GM20431 (cell line): Measurements from ENCODE around the gene MAP3K14.
"Not testable (repeated sequence)": the region's sequence is repeated elsewhere in the genome, so short reads cannot be mapped to it uniquely, and the experiment has no call there.

ENCODE experiments used
- in situ Hi-C: fragments of 300-500 bp; cut with MseI, MboI; formaldehyde crosslinking; loops from one replicate; pipeline ENCODE4 v1.15.0; 2020; ENCODE audit warnings: low sequenced_read_pairs; ENCODE audit not compliant: unreplicated experiment

The MAP3K14 gene

DNA sequence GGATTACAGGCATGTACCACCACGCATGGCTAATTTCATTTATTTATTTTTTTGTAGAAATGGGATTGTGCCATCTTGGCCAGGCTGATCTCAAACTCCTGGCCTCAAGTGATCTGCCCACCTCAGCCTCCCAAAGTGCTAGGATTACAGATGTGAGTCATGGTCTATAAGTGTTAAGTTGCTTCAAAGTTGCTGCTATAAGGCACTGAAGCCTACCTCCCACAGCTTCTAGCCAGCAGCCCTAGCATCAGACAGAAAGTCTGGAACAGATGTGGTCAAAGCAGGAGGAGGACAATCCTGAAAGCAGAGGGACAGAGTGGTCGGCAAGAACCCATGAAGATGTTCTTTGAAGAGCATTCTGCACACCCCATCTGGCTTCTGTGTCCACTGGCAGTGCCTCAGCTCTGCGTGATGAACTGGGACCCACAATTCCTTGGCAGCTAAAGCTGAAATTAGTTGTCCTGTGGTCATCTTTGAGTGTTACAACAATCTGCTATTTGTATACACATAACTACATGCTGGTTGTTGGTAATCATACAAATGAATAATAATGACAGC, 11.2 kb downstream of the MAP3K14 start:
- in situ Hi-C loops = no loop called here

GRCh38 chr17:45302649-45303173, 14.1 kb downstream of the MAP3K14 start:
- in situ Hi-C loops = no loop called here

DNA sequence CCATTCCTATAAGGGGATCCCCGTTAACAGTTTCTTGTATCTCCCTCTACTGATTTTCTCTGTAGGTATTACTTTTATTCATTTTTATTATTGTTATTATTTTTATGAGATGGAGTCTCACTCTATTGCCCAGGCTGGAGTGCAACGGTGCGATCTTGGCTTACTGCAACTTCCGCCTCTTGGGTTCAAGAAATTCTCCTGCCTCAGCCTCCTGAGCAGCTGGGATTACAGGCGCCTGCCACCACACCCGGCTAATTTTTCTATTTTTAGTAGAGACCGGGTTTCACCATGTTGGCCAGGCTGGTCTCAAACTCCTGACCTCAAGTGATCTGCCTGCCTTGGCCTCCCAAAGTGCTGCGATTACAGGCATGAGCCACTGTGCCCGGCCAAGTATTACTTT, 14.6 kb downstream of the MAP3K14 start:
- in situ Hi-C loops = not testable (repeated sequence)

GRCh38 chr17:45301674-45302073, 15.1 kb downstream of the MAP3K14 start:
- in situ Hi-C loops = no loop called here

DNA sequence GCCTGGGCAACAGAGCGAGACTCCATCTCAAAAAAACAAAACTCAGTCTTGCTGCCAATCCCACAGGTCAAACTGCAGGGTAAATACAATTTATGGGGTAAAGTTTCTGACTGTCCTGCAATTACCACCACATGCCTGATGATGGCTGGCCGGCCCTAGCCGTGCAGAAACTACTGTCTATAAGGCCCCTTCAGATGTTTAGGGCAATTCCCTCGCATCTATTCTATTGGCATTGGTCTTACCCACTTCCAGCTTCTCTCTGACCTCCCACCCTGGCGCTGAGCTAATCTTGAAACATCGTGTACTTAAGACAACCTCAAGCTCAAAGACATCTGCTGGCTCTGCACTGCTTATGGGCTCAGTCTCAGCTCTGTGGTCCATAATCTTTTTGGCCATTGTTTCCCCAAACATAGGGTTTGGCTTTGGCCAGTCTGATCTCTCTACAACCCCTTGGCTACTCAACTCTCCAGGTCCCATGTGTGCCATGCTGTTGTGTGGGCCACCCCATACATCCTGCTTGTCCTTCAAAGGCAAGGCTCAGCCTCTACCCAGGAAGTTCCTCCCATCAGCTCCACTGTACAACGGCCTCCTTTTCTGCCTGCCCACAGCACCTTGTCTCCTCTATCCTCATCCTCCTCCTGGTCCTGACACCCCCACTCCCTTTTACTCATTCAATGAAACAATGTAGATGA, 16.6 kb downstream of the MAP3K14 start:
- in situ Hi-C loops = no loop called here

GRCh38 chr17:45299361-45299760, 17.5 kb downstream of the MAP3K14 start:
- in situ Hi-C loops = no loop called here

GRCh38 chr17:45298546-45299285, 18.1 kb downstream of the MAP3K14 start:
- in situ Hi-C loops = no loop called here

GRCh38 chr17:45296833-45297124, 20.0 kb downstream of the MAP3K14 start:
- in situ Hi-C loops = no loop called here

DNA sequence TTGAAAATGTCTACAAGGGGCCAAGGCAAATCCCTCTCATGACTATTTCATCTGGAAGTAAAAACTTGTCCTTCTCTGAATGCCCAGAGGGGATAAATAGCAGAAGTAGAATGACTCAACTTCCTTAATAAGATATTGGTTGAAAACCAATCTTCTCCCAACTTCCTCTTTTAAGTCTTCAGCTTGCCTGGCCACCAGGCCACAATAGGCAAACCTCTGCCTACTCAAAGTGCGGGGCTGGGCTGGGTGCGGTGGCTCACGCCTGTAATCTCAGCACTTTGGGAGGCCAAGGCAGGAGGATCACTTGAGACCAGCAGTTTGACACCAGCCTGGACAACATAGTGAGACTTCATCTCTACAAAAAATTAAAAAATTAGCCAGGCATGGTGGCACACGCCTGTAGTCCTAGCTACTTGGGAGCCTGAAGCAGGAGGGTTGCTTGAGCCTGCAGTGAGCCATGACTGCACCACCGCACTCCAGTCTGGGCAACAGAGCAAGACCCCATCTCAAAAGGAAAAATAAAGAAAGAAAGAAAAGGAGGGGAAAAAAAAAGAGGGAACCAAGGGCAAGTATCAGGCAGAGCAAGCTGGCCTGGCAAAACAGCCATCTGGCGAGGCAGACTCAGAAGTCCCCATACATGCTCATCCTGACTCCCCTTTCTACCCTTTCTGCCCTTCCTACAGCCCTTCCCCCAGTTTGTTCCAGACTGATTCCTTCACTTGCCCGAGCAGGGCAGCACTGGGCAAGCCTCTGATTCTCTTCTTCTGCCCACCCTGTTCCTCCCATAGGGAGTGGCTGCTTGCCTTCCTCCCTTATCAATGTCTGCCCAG, 20.6 kb downstream of the MAP3K14 start:
- in situ Hi-C loops = no loop called here

DNA sequence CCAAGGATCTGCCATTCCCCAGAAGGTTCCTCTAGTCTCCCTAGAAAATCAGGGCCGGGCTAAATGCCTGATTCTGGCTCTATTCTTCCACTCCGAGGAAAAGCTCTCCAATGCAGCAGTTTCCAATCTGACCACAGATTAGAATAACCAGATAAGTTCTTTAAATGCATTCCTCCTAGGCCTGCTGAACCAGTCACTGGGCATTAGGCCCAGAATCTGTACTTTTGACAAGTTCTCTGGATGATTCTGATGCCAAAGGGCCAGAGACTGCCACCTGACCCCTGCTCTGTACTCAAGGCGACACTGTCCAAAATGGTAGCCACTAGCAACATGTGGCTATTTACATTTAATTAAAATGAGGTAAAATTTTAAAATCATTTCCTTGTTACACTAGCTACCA, 22.3 kb downstream of the MAP3K14 start:
- in situ Hi-C loops = no loop called here

- in situ Hi-C loops = no loop called here
Measured at GRCh38 chr17:45293413-45294211, 23.2 kb downstream of the MAP3K14 start.

DNA sequence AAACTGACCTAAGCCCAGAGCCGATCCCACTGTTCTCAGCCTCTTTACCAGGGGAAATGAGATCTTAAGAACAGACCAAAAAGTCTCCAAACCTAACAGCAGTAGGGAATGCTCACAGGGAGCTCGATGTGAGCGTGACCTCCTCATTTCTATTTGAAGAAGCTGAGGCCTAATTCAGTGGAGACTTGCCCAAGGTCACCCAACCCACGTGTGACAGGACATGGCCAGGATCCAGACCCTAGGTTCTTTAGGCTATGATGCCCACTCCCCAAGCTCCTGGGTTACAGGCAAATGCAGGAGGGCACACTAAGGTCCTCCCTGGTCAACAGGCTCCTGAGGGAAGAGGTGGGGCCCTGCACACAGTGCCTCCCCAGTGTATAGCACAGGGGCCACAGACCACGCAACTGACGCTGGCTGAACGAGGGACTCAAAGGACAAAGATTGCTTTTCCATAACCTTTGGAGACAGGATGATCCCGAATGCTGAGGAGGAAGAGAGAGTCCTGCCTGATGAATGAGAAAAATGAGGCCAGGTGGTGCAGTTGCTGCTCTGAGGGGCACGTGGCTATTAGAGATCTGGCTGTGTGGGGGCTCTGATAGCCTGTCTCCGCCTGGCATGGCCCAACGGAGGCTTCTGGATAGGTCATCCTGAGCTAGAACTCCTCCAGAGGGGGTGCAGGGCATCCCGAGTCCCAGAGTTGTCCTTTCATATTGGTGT, 24.0 kb downstream of the MAP3K14 start:
- in situ Hi-C loops = no loop called here

DNA sequence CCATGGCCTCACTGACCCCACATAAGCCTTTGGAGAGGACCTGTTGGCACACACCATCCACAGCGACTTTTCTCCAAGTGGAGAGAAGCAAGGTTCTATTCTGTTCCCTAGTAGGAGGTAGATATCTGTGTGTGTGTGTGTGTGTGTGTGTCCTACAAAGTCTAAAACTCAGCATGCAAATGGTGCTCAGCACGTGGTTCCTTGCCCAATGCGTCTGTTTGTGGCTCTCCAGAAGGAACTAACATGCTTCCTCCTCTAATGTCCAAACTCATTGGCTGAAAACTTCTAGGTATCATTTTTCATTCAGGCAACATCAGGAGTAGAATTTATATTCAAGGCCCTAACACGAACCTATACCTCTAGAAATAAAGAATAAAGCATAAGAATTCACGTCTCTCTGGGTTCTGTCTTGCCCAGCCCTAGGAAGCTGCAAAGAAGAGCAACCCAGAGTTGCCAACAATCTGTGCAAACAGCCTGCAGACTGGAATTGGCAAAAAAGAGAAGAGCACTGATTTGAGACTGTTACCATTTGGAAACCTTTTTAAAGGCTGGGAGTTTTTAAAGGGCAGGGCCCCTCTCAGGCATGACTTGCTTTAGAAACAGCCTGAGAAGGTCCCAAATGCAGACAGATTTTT, 25.5 kb downstream of the MAP3K14 start:
- in situ Hi-C loops = no loop called here

DNA sequence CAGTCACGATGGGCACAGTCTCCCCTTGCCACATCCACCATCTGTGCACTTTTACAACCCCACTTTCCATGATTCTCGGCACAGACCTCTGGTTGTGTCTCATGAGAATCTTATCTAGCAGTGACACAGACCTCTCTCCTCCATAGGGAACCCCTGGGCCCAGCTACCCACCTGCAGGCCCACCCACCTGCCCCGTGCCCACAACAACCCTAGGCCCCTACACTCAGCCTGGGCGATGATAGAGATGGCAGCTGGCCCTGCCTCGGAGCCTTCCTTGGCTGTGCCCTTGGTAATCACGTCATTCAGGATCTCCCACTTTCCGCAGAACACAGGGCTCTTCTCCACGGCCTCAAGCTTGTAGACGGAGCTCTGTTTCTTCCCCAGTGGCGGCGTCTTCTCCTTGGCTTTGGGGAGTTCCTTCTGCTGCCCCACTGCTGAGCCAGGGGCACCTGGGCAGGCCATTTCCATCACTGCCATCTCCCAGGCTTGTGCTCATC, 26.5 kb downstream of the MAP3K14 start:
- in situ Hi-C loops = no loop called here

GRCh38 chr17:45289301-45290268, 27.2 kb downstream of the MAP3K14 start:
- in situ Hi-C loops = no loop called here

- in situ Hi-C loops = no loop called here
Measured at GRCh38 chr17:45288825-45289224, 28.0 kb downstream of the MAP3K14 start.
